Testis (tissue), 2 donors: ENCODE data around the gene ADPRHL1.

Source experiments
- POLR2A ChIP-seq: fragments of 450-650 bp; IDR thresholded peaks from one replicate; pipeline ENCODE4 v1.6.1; 2017; ENCODE audit warnings: antibody characterized with exemption, mild to moderate bottlenecking, moderate library complexity
- TF ChIP-seq, protein P1 (sequence below), 3 experiments: fragments of 450-650 bp in 2 of 3; fragments of 200-600 bp in 1 of 3; sonication (generic) in 1 of 3; IDR thresholded peaks; one replicate each; pipeline ENCODE4 v1.5.1; 2016 to 2019; ENCODE audit warnings: antibody characterized with exemption in 3 of 3, mild to moderate bottlenecking in 2 of 3, moderate library complexity in 1 of 3

DNA sequence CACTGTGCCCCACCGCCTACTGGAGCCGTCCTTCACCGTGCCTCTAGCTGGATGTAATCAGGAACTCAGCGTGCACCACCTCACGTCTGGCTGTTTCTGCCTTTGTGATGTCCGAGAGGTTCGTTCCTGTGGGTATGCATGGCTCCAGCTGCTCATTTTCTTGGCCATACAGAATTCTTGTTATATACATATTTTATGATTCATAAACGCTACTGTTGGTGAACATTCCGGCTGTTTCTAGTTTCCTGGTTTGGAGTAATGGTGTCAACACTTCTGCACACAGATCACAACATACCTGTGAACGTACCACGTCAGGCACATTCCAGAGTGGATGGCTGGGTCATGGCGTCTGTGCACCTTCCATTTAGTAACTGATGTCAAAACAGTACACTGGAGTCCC is 22.6 kb upstream of the ADPRHL1 start:
- TF ChIP-seq, protein P1, sequence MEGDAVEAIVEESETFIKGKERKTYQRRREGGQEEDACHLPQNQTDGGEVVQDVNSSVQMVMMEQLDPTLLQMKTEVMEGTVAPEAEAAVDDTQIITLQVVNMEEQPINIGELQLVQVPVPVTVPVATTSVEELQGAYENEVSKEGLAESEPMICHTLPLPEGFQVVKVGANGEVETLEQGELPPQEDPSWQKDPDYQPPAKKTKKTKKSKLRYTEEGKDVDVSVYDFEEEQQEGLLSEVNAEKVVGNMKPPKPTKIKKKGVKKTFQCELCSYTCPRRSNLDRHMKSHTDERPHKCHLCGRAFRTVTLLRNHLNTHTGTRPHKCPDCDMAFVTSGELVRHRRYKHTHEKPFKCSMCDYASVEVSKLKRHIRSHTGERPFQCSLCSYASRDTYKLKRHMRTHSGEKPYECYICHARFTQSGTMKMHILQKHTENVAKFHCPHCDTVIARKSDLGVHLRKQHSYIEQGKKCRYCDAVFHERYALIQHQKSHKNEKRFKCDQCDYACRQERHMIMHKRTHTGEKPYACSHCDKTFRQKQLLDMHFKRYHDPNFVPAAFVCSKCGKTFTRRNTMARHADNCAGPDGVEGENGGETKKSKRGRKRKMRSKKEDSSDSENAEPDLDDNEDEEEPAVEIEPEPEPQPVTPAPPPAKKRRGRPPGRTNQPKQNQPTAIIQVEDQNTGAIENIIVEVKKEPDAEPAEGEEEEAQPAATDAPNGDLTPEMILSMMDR (IDR thresholded peaks at IDR 0.05) = no peak
- TF ChIP-seq POLR2A = no peak
